HG03280 (cell line): ENCODE measurements around the gene LSR.

Source experiments
- ATAC-seq: cut with Tn5 transposase; IDR thresholded peaks from one replicate; pipeline ENCODE4 v1.9.1; 2021; ENCODE audit warnings: mild to moderate bottlenecking, moderate library complexity; ENCODE audit not compliant: unreplicated experiment

Gene LSR

DNA sequence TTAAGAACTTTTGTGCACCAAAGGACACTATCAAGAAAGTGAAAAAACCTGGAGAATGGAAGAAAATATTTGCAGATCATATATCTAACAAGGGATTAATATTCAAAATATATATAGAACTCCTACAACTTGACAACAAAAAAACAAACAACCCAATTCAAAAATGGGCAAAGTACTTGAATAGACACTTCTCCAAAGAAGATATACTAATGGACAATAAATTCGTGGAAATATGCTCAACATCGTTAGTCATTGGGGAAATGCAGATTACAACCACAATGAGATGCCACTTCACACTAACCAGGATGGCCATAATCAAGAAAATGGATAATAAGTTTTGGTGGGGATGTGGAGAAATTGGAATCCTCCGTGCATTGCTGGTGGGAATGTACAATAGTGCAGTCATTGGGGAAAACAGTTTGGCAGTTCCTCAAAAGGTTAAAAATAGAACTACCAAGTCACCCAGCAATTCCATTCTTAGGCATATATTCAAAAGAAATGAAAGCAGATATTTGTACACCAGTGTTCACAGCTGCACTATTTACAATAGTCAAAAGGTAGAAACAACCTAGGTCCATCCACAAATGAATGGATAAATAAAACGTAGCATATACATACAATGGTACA is 2.2 kb upstream of the LSR start:
- no peak for ATAC-seq

DNA sequence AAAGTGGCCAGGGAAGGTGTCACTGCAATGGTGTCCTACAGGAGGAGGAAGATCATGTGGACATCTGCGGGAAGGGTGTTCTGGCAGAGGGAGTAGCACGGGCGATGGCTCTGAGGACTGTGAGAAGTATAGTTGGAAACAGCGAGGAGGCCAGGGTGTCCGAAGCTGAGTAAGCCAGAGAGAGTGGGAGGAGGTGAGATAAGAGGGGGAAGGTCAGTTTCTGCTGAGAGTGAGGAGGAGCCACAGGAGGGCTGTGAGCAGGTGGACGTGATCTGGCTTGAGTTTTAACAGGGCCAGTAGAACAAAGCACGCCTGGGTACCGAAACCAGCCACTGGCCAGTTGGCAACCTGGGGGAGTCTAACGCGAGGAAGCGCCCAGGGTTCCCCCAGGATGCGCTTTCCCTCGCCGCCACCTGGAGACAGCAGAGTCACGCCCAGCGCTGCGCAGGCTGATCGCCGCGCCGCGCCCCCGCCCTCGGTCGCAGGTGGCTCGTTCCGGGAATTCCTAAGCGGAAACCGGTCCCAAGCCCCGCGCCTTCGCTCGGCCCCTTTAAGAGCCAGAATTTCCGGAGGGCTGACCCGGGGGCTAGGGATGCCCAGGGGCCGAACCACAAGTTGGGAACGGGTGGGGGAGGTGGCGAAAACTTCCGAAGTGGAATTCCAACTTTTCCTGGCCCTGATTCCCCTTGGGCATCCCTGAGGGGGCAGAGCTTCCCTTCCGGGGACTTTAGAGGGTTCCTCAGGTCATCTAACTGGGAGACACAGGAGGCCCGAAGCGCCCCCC is 1.1 kb upstream of the LSR start:
- ATAC-seq = peak; percentile 40

DNA sequence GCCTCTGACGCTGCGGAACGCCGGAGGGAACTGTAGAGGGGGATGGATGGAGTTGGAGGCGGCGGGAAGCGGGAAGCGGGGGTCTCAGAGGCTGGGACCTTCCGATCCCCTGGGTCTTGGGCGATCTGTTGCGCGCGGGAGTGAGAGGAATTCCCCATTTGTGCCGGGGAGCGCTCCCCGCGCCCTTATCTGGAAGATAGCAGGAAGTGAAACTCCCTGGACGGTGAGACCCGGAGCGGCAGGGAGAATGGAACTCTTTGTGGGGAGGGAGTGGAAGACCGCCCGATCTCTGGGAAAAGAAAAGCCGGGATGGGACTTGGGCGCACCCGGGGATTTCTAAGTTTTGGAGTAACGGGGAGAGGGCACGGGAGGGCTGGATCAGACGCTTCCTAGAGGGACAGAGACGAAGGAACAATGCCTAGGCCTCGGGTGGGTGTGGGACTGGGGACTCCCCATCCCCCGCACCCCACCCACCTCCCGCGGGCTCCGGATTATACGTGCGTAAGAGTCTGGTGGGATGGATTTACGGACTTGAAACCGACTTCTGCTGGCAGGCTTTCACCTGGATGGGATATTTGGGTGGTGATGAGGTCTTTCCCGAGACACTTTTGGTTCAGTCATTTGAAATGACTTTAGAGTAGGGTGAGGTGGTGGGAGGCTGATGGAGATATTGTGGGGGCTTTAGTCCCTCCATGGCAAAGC is 495 bp downstream of the LSR start:
- ATAC-seq = peak; percentile 6

DNA sequence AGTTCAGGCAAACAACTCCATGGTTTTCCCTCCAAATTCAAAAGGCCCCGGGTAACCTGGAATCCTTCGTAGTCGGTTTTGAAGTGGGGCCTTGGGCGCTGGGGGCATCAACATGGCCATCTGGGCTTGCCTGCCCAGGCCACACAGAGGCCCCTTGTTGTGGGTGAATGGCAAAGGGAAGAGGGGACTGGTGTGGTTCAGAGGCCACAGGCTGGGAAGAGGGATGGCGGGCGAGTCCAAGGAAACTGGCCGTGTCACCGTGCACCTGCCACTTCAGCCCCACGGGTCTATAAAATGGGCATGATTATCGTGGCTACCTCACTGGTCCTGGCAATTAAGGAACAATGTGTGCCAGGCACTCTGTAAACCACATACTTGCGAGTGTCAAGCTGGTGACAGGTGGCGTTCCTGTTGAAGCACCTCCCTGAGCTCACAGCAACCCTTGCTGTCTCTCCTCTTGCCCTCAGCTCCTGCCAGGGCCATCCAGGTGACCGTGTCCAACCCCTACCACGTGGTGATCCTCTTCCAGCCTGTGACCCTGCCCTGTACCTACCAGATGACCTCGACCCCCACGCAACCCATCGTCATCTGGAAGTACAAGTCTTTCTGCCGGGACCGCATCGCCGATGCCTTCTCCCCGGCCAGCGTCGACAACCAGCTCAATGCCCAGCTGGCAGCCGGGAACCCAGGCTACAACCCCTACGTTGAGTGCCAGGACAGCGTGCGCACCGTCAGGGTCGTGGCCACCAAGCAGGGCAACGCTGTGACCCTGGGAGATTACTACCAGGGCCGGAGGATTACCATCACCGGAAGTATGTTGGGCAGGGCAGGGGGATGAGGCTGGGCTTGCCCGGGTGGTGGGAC is 1.3 kb downstream of the LSR start:
- ATAC-seq = no peak

DNA sequence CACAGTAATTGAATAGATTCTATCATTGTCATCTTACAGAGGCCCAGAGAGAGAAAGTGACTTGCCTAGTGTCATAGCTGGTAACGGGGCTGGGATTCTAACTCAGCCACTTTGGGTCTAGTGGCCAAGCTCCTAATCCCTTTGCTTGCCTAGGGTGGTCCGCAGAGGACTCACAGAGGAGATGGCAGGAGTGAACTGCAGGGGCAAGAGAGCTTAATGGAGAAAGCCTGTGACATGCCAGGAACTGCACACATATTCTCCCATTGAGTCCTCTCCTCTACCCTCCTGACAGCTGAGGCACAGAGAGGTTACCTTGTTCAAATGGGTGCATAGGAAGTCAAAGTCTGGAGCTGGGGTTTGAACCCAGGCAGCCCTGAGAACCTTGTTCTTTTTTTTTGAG is 2.7 kb downstream of the LSR start:
- ATAC-seq = no peak

DNA sequence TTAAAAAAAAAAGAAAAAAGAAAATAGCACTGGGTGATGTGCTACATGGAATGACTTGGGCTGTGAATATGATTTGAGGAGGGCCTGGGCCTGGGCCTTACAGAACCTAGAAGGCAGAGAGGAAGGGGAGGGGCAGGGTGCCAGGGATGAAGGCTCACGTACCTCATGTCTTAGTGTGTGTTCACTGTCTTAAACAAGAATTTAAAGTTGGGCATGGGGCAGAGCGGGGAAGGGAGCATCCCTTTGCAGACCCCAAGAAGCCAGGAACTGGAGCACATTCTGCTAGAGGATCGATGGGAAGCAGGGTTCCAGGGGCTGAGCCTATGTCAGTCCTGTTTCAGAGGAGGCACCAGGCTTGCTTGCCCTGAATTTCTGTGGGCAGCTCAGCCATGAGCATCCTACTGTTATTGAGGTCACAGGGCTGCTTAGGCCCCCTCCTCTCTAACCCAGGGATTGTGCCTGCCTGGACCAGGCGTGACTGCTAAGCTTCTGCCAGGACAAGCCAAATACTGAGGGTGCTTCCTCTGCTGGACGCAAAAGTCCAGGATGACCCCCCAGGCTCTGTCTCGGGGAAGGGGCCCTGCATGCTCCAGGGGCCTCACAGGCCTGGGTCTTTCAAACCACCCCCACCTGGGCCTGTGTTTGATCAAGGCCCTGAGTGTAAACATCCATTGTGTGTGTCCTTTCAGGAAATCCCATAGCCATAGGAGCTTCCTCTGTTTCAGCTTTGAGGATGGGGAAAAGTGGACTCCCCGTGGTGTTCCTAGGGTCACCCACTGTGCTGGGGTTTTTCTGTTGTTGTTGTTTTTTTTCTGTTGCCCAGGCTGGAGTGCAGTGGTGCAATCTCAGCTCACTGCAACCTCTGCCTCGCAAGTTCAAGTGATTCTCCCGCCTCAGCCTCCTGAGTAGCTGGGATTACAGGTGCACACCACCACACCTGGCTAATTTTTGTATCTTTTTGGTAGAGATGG is 4.8 kb downstream of the LSR start:
- ATAC-seq = no peak

DNA sequence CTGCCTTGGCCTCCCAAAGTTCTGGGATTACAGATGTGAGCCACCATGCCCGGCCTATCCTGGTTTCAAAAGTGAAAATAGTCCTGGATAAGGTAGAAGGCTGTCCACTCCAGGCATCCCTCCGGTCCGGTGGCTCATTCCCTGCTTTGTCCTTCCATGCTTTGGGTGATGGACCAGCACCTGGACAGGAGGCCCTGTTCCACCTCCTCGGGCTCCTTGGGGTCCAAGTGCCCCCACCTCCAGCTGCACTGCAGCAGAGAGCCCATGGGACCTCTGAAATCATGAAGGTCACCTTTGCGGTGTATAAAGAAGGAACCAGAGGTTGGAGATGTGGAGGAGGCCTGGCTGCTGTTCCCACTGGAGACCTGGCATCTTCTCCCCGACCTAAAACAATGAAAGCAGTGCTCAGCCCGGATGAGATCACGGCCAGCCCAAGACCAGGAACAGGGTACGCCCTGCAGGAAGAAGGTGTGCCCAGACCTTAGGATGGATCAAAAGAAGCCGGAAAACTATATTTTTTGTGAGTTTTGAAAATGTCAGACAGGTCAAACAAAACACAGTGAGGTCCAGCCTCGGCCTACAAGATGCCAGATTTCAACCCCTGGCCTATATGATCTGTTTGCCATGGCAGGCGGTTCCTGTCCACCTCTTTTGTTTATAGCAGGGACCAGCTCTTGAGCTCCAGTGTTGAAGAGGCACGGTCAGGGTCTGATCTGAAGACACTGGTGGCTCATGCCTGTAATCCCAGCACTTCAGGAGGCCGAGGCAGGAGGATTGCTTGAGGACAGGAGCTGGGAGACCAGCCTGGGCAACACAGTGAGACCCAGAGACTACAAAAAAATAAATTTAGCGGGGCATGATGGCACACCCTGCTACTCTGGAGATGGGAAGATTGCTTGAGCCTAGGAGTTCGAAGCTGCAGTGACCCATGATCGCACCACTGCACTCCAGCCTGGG is 5.8 kb downstream of the LSR start:
- ATAC-seq = no peak

DNA sequence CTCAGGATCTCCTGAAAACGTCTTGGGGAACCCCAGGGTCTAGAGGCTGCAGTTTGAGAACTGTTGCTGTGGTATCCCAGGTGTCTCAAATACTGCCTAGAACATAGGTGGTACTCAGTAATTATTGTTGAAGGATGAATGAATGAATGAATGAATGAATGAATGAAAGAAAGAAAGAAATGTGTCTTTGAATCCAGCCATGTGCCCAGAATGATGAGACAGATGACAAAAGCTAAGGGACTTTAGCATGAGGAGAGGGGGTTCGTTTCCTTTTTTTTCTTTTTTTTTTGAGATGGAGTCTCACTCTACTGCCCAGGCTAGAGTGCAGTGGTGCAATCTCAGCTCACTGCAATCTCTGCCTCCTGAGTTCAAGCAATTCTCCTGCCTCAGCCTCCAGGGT is 7.8 kb downstream of the LSR start:
- no peak for ATAC-seq

DNA sequence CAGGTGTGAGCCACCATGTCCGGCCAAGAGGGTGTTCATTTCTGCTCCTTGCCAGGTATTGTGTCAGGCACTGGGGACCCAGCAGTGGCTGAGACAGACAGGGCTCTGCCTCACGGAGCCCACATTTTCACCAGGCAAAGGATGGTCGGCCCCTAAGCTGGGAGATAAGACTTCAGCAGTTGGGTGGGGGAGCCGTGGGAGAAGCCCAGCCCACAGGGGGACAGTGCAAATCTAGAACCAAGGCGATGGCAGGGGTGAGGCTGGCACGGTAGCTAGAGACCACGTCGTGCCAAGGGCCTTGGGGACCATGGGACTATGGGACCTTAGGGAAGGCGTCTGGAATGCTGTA is 8.3 kb downstream of the LSR start:
- no peak for ATAC-seq

DNA sequence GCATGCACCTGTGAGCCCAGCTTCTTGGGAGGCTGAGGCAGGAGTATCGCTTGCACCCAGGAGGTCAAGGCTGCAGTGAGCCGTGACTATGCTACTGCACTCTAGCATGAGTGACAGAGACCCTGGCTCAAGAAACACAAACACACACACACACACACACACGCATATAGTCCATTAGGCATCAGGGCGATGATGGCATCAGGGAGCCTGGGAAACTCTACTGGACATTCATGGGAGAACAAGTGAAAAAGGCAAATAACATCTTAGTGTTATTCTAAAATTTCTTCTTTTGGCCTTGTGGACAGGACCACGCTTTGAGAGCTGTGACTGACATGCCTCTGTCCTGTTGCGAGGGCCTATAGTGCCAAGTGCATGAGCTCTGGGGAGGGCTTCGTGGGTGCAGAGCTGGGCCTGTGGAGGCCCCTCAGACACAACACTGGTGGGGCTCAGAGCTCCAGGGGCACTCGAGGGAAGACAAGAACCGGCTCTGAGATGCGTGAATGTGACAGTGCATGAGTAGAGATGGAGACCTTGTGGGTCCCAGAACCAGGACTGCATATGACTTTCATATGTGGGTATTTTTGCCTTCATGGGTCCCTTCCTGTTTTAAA is 12.0 kb downstream of the LSR start:
- no peak for ATAC-seq

DNA sequence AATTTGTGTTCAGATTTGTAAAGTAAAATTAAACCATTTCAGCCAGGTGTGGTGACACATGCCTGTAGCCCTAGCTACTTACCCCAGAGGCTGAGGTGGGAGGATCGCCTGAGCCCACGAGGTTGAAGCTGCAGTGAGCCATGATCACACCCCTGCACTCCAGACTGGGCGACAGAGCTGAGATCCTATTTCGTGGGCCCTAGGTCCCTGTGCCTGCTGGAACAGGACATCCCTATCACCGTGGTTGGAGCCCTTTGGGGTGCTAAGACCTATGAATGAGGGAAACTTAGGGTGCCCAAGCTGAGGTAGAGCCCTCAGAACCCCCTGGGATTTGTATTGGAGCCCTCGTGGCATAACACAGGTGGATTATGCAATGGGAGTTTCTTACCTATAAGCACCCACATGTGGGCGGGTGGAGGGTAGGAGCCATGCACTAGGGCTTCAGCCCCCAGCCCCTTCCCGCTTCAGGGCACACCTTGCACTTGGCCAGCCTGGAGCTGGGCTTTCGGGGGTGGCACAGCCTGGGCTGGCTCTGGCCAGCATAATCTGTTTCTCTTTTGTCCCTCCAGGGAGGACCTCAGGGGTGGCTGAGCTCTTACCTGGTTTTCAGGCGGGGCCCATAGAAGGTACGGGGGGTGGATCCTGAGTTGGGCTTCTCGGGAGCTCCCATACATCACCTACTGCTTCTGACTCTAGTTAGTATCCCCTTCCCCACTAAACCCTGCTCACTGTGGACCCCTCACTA is 12.7 kb downstream of the LSR start:
- ATAC-seq = no peak

DNA sequence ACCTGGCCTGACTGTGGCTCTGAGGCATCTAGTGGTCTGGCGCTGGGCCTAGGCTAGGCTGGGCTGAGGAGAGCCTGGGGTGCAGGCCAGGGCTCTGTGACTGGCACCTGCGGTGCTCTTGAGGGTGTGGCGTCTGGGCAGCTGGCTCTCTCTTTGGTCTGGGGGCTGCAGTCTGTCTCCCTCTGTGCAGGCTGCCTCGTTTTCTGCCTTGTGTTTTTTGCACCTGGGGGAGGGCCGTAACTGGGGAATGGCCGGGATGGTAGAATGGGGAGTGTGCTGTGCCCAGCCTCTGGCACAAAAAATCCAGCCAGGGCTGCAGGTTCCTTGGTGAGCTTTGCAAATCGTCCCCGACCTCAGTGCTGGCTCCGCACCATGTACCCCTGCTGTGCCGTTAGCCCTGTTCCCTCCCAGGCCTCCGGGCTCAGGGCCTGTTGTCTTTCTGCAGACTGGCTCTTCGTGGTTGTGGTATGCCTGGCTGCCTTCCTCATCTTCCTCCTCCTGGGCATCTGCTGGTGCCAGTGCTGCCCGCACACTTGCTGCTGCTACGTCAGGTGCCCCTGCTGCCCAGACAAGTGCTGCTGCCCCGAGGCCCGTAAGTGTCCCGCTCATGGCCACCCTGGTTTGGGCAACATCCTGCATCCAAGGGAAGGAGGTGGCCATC is 13.4 kb downstream of the LSR start:
- ATAC-seq = no peak

DNA sequence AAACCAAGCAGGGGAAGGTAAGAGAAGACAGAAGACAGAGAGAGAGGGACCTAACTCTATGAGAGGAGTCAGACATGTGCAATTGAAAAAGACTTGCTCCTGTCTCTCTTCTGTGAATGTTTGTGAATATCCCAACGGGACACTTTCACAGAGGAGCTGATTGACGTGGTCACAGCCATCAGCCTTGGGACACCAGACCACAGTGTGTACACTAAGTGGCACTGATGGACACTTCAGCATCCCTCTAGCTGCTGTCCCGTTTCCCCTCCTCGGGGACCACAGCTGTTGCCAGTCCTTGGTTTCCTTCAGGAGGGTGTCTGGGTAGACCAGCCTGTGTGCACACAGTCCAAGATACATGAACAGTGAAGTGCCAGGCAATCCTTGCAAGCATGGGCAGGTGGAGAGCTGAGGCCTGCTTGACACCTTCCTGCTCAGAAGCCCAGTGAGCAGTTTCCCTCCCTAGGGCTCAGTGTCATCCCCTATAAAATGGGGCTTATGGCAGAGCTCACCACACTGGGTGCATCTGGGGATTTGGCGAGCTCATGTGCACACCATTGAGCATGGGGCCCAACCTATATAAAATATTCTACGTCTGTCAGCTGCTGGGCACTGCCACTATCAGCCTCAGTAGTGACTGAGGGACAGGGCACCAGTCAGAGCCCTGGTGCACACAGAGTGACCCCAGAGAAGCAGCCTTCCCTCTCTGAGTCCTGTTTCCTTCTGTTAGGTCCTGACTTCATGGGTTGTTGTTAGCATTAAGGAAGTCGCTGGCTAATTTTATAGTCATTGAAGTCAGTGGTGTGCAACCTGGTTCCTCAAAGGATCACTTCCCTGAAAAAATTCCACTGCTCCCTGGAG is 15.7 kb downstream of the LSR start:
- no peak for ATAC-seq

DNA sequence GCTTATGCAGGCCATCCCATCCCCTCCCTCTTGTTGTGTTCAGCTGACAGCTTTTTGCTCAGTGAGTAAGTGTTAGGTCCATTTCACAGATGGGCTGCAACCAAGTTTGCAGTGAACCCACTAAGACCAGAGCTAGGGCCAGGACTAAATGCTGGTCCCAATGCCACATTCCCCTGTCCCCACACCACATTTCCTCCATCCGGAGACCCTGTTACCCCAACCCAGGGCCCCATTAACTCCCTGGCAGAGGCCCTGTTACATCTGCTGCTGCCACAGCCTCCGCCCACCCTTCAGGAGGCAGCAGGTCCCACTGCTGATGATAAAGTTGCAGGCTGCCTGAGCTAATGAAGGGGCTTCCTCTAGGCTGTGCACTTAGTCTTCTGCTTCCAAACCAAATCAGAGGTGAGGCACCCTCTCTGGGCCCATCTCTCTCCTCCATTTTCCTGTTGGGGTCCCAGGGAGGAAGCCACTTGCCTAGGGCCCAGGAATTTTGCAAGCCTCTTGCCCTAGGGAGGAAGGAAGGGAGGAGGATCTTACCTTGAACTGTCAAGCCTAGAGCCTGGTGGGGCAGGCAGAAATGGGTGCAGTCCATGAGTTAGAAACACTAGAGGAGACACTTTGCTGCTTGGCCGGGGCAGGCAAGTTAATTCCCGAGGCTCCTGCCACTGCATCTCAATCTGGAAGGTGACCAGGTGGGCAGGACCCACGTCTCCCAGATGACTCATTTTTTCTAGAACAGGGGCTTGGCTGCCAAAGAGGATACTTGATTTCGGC is 16.5 kb downstream of the LSR start:
- ATAC-seq = no peak

DNA sequence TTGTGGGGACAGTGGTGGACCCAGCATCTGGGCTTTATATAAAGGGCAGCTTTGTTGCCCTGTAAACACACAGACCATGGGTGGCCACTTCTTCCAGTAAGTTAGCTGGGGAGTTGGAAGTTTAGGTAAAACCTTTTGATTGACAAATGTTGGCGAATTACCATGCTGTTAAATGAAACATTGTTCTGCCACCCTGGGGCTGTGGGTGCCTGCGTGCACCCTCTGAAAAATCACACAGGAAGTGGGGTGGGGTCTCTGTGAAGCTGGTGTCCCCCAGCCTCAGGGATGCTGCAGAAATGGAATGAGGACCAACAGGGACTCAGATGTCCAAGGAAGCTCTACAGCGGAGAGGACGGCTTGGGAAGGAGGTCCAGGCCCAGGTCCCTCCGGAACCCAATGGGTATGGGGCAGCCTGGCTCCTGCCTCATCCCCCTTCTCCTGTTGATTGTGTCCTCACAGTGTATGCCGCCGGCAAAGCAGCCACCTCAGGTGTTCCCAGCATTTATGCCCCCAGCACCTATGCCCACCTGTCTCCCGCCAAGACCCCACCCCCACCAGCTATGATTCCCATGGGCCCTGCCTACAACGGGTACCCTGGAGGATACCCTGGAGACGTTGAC is 17.2 kb downstream of the LSR start:
- no peak for ATAC-seq
